Activated gamma-delta T cell treated with anti-CD3 and anti-CD28 coated beads, Interleukin-2, amount 50 U/mL, for 16 hours (primary cell): ENCODE data around the gene HPSE2.
"Not testable (repeated sequence)": the region's sequence is repeated elsewhere in the genome, so short reads cannot be mapped to it uniquely, and the experiment has no call there.

ENCODE experiments used
- DNase-seq: peaks from one replicate; pipeline ENCODE4 v3.0.0-alpha.2; 2020; ENCODE audit warnings: low read depth

HPSE2 gene

DNA sequence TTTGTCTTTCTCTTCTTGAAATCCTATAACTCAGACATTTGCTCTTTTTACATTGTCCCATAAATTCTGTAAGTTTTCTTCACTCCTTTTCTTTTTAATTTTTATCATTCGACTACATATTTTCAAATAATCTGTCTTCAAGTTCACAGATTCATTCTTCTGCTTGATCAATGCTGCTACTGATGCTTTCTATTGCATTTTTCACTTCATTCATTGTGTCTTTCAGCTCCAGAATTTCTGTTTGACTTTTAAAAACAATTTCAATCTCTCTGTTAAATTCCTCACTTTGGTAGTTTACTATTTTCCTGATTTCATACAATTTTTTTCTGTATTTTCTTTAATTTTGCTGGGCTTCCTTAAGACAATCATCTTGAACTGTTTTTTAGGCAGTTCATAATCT lies 230.4 kb downstream of the HPSE2 start:
- DNase-seq = no peak

DNA sequence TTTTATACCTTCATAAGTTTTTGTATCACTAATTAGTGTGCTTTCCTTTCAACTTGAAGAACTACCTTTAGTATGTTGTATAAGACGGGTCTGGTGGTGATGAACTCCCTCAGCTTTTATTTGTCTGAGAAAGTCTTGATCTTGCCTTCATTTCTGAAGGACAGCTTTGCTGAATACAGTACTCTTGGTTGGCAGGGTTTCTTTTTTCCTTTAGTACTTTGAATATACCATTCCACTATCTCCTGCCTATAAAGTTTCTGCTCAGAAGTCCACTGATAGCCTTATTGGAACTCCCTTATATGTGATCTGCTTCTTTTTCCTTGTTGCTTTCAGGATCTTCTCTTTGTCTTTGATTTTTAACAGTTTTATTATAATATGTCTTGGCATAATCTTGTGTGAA lies 230.9 kb downstream of the HPSE2 start:
- DNase-seq = no peak

DNA sequence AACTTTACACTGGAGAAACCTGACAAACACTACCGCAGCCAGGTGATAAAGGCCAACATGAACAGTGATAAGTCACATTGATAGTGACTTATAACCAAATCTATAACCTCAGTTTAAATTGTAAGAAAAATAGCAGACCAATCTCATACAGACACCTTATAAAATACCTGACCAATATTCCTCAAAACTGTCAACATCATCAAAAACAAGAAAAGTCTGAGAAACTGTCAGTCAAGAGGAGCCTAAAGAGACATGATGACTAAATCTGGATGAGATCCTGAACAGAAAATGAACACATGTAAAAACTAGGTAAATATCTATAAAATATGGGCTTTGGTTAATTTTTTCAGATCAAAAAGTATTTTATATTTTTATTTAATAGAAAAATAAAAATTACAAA lies 233.3 kb downstream of the HPSE2 start:
- DNase-seq = no peak

DNA sequence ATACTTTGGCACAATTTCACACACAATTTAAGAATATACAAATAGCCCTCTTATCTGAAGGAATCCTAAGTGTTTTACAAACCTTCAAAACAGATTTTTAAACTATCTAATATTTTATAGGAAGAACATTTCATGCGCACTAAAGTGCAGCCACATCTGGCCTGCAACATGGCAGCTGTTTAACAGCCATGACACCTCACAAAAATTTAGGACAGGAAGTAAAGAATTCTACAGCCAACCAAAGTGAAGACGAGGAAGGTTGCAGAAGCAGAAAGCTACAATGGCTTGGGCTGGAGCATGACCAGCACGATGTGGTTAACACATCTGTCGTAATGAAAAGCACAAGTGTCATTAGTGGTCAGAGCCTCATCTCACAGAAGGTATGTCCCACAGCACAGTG lies 238.1 kb downstream of the HPSE2 start:
- no peak for DNase-seq

DNA sequence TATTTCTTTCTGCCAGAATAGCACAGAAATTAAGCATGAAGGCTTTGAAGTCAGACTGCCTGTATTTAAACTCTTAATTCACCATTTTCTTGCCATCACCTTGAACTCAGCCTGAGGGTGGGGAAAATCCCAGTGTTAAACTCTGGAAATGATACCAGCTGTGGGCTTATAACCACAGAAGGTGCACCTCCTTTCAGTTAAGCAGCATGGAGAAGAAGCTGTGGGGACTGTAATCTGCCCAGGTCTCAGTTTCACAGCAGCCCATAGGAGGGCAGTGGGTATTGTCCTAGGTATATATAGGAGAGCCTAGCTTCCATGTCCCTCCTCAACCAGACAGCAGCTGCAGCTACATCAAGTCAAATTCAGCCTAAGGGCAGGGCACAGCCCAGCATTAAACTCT lies 241.6 kb downstream of the HPSE2 start:
- no peak for DNase-seq

DNA sequence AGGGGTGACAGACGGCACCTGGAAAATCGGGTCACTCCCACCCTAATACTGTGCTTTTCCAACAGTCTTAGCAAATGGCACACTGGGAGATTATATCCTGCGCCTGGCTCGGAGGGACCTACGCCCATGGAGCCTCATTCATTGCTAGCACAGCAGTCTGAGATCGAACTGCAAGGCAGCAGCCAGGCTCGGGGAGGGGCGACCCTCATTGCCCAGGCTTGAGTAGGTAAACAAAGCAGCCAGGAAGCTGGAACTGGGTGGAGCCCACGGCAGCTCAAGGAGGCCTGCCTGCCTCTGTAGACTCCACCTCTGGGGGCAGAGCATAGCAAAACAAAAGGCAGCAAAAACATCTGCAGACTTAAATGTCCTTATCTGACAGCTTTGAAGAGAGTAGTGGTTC lies 251.9 kb downstream of the HPSE2 start:
- DNase-seq = not testable (repeated sequence)

DNA sequence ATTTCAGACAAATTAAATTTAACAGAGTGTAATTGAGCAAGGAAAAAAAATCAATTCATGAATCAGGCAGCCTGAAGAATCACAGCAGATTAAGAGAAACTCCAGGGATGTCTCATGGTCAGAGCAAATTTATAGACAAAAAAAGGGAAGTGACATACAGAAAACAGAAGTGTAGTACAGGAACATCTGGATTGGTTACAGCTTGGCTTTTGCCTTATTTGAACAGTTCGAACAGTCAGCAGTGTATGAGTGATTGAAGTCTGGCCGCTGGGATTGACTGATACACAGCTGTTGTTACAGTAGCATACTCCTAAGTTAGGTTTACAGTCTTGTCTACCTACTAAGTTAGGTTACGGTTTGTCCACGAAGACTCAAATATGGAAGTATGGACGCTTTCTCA lies 255.3 kb downstream of the HPSE2 start:
- no peak for DNase-seq

DNA sequence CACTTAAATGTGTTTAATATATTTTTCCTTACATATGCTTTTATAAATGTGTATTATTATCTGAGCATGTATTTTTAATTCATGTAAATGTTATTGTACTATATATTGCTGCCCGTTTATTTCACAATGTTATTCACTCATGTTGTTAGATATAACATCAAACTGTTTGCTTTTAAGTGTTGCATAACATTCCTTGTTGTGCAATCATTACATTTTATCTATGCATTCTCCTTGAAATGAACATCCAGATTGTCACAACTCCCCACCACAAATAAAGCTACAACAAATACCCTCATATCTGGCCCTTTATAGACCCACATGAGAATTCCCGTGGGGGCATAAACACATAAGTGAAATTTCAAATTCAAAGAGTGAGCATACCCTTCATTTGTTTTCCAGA lies 264.2 kb downstream of the HPSE2 start:
- DNase-seq = no peak

DNA sequence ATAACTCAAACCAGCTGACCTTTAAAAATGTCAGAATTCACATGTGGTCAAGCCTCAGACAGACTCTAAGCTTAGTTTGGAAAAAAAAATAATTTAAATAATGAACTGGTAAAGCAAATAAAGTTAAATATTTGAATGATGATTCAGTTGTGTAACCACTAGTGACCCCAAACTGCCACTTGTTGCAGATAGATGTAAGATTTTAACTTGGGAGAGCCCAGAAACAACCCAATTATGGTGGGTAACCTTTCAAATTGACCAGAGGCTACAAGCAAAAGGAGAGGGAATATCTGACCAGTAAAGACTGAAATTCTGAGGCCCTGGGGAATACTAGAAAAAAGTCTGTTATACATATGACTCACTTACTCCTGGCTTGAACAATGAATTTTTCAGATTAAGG lies 268.1 kb downstream of the HPSE2 start:
- no peak for DNase-seq

DNA sequence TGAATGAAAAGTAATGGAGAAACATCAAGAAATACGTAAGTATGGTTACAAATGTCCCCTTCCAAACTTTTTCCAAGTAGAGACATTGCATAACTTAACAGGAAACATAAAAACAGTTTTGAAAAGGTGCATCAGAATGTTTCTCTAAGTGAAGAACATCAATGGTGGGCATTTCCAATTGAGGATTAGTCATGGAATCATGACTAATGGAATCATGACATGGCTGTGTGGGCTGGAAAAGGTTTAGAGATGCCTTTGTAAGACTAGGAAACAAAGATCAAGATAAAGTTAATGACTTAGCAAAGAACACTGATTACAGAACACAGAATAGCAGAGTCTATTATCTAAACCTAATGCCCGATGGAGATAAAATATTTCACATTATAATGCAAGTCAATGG lies 272.0 kb downstream of the HPSE2 start:
- no peak for DNase-seq

DNA sequence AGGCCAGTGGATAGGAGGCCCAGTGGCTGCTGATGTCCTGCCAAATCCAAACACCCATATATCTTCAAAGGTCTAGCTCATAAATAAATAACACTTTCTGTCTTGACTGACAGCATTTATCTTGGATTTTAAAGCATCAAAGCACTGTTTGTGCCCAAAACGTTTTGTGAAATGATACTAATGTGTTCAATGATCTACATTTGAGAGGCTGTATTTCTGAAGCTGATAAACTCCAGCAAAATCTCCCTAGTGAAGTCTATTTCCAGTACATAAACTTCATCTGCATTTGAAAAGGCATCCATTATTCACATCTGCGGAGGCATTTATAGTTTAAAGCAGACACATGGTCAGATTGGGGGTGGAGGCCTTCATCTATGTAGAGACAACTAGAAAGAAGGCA lies 276.3 kb downstream of the HPSE2 start:
- no peak for DNase-seq

DNA sequence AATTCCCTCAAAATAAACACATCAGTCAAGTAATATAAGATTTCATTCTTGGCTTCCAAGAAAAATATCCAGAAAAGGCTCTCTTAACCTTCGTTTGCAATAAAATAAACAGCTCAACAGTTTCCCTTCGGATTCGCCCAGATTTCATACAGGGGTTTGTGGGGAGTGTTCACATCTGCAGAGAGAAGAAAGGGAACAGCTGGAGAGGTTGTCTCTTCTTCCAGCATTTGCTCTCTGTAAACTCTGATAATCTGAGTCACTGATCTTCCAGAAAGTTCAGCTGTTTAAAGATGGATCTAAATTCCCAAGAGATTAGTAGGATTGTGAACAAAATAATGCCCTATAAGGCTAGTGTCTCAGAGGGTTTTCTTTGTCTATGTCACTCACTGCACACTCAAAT lies 277.9 kb downstream of the HPSE2 start:
- no peak for DNase-seq

DNA sequence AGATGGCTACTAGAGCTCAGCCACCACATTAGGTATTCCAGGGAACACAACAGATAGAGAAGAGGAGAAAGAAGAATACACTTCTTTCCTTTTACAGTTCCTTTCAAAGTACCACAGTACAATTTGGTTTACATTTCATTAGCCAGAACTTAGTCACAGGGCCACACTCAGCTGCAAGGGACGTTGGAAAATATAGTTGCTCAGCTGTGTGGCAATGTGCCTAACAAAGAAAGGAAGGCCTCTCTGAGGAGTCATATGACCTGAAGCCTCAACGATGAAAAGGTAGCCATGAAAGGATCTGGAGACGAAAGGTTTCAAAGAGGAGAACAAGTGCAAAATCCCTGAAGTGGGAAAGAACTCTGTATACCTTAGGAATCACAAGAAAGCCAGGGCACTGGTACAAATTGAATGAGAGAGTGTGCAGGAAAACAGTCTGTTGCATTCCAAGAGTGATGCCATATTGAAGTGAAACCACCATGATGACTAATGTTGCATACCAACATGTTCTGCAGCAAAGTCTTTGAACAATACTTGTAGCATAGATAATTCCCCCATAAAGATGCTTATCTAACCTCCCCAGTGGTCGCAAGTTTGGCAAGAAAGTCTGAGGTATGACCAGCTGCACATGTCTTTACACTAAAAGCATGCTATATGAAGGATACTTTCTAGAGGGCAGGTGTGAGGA lies 278.9 kb downstream of the HPSE2 start:
- DNase-seq = no peak

DNA sequence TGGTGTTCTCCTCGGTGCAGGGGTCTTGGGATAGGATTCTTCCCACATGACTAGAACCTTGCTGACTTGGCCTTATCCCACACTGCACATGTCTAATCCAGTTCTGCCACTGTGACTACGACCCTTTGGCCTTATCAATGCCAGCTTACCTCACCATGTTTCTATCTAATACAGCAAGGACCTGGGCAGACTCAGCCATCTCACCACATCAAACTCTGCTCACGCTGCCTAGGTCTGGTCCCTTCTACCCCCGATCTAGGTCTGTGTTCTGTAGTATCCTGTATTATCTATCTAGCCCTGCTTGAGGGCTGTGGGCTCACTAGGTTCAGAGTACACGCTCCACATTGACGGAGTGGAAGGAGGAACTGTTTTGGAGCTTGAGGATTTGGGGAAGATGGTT lies 282.4 kb downstream of the HPSE2 start:
- no peak for DNase-seq

DNA sequence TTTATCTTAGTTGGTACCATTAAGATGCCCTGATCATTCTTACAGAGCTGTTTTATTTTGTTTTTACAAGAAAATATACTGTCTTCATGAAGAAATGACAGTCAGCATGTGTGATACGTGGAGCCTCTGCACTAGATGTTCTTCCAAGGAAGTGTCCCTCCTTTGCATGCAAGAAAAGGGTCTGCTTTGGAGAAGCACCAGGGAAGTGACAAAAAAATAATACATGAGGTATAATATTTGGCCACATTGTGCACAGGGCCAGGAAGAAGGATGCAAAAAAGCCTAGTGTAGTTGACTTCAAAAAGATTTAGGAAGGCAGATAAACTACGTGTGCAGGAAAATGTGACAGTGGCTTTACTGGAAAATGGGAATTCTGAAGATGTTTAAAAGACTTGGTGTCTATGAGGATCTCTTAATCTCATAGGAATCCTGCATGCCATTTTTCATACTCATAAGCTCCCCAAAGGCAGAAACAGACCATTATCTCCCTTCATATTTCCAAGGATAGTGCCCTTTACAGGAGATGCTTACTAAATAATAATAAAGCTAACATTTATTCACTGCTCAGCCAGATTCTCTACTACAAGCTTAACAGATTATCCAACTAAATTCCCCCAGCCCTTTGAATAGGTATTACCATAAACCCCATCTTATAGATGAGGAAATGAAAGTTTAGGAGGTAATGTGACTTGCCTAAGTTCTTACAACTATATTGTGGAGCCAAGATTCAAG lies 284.2 kb downstream of the HPSE2 start:
- DNase-seq = no peak

DNA sequence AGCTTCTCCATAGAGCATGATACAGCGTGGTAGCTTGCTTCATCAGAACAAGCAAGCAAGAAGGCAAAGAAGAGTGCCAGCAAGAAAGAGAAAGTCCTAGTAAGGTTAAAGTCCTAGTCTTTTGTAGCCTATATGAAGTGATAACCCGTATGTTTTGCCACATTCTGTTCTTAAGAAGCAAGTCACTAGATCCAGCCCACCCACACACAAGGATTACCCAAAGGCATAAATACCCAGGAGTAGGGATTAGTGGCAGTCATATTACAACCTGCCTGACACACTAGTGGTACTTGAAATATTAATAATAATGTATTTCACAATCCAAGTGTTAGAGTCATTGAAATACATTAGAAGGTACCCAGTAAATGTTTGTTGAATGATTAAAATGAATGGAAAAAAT lies 285.5 kb downstream of the HPSE2 start:
- no peak for DNase-seq

DNA sequence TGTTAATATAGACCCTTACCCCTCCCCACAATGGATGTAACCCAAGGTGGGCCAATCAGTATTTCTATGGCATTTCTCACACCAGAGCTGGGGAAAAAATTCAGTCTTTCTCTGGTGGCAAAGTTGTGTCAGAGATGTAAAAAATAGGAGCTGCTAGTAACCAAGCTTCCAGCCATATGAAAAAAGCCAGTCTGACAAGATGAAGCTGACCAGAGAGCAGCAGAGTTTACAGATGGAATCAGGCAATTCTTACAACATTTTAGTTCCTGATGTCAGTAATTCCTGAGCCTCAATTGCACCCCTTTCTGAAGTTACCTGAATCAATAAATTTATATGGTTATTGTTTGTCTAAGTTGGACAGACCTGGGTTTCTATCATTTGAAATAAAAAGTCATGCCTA lies 286.3 kb downstream of the HPSE2 start:
- DNase-seq = no peak

DNA sequence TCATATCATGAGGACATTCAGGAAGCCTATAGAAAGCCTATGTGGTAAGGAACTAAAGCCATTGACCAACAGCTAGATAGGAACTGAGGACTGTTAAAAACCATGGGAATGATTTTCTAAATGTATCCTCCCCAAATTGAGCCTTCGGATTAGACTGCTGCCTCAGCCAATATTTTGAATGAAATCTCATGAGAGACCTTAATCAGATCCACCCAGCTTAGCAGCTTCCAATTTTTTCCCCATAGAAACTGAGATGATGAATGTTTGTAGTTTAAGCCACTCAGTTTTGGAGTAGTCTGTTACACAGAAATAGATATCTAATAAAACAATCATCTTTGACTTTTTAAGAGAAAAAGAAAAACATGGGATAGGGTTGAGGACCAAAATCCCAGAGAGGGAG lies 292.0 kb downstream of the HPSE2 start:
- DNase-seq = no peak

DNA sequence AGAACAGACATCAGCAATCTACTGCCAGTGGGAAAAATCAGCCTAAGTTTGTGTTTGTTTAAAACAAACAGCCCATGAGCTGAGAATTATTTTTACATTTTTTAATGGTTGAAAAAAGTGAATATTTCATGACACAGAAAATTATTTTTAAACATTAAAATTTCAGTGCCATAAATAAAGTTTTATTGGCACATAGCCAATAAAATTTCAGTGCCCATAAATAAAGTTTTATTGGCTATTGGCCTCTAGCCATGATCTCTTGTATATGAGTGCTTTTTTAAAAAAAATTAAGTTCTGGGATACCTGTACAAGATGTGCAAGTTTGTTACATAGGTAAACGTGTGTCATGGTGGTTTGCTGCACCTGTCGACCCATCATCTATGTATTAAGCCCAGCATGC lies 305.9 kb downstream of the HPSE2 start:
- DNase-seq = no peak

DNA sequence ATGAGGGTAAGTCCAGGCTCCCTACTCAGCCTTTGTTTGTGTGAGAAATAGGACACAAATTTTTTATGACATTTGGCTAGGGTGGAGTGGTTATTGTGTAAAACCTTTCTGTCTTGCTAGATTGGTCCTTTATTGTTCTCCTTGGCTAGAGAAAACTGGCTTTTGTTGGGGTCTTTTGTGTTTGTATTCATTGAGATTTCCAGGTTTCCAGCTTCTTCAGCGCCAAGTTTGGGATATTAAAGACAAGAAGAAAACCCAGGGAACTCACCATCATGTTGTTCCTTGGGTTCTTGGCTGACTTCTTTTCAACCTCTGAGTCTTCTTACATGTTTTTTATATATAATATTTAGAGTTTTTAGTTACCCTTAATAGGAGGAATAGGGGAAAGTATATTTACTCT lies 310.0 kb downstream of the HPSE2 start:
- DNase-seq = no peak

DNA sequence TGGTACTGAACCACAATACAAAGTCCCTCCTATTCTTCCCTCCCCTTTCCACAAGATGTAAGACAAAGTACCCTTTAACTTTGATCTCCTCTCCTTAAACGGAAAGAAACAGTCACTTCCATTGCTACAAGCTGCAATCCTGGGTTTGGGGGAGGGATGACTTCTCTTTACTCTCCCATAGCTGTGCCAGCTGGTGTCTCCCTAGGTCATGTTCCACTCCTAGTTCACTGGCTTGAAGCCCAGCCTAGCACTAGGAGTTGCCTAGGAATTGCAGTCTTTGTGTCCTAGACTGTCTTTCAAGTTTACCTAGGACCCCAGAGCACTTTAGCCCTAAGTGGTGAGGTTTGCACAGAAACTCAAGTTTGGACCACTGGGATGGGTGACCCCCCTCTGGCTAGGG lies 311.1 kb downstream of the HPSE2 start:
- DNase-seq = no peak

DNA sequence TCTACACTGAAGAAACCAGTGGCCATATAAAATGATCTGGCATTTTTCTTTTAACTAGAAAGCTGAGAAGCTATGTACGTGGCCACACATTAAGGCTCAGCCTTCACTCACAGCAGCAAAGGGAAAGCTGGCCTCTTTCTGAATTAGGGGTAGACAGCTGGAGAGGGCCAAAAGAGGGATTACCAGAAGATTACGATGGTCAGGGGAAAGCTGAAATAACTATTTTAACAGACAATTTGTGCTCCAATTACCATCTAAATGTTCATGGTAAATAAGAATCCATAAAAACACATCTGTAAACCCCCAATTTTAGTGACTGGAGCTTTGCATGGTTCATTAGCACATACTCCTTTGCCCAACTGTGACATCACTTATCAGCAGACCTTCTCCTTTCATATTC lies 314.3 kb downstream of the HPSE2 start:
- DNase-seq = no peak

DNA sequence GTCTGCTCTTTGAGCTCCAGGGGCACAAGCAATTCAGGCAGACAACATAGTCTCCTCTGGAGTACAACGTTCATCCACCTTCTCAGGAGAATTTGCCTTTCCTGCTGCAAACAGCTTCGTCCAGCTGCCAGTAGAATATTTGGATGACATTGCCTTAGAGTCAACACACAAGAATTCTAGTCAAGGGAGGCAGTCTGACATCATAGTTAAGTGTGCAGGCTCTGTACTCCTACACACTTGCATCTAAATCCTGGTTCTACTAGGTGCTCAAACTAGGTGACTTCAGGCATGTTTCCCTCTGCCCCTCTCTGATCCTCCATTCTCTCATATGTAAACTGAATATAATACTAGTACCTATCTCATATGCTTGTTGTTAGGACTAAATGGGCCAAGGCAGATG lies 314.8 kb downstream of the HPSE2 start:
- no peak for DNase-seq

DNA sequence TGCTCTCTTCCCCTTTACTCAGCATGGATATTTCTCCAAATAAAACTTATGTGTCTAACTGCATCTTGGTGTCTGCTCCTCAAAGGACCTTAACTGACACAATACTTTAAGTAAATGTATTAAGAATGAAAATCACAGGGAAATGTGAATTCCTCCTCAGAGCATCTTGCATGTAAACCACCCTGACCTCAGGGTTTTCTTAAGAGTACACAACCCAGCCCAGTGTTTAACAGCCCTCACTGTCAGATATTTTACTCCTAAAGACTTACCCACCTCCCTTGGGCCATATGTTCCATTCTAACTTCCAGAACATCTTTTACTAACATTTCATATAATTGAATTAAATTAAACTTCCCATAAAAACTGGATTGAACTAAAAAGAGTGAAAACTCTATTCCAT lies 315.3 kb downstream of the HPSE2 start:
- no peak for DNase-seq
